ENCODE results near the gene PPIB.

The PPIB gene

GRCh38 chr15:64162869-64163658, at the start of gene PPIB:
PPIB (minus strand) TSS chr15:64163022; CDS start chr15:64162986, 36 bp downstream.
- DNase-seq = peak; percentile 55 to 99 (median 97)

- DNase-seq = no peak
These were observed 48.9 kb upstream of the PPIB start for GRCh38 chr15:64211696-64212095.

- no peak for DNase-seq
These were observed 47.5 kb upstream of the PPIB start for GRCh38 chr15:64210371-64210770.

- DNase-seq = no peak
These were observed 47.0 kb upstream of the PPIB start for GRCh38 chr15:64209680-64210334.

GRCh38 chr15:64205202-64205601, 42.4 kb upstream of the PPIB start:
- DNase-seq = no peak

GRCh38 chr15:64197425-64197824, 34.6 kb upstream of the PPIB start:
- no peak for DNase-seq

GRCh38 chr15:64193971-64194370, 31.1 kb upstream of the PPIB start:
- DNase-seq = no peak

- no peak for DNase-seq
These were observed 29.4 kb upstream of the PPIB start for GRCh38 chr15:64191971-64192830.

GRCh38 chr15:64187396-64188191, 24.8 kb upstream of the PPIB start:
- DNase-seq = no peak

- DNase-seq = no peak
These were observed 22.5 kb upstream of the PPIB start for GRCh38 chr15:64185146-64185911.

GRCh38 chr15:64182859-64183370, 20.1 kb upstream of the PPIB start:
- DNase-seq = no peak

GRCh38 chr15:64180235-64180824, 17.5 kb upstream of the PPIB start:
- DNase-seq = peak in 20 of 51 donors; percentile 7 to 61 (median 32)

GRCh38 chr15:64166102-64166890, 3.5 kb upstream of the PPIB start:
- no peak for DNase-seq

- DNase-seq = no peak
These were observed 1.6 kb upstream of the PPIB start for GRCh38 chr15:64164436-64164835.

GRCh38 chr15:64163659-64164362, 989 bp upstream of the PPIB start:
- peak in 5 of 51 donors; percentile 19 to 35 (median 22) for DNase-seq

GRCh38 chr15:64162478-64162868, 349 bp downstream of the PPIB start:
- DNase-seq = peak in 3 of 51 donors; percentile 59 to 84 (median 78)

GRCh38 chr15:64161688-64162477, 939 bp downstream of the PPIB start:
- DNase-seq = no peak
